H9 (cell line): Measurements from ENCODE around the gene HDGFL3. TPM values are rescaled to one million over a fixed set of nuclear protein-coding genes. Genes with fewer than 3 reads are reported as not detected.

Experiments used
- DNase-seq: peaks from one replicate; pipeline ENCODE4 v3.0.0-alpha.2; 2017
- H2AFZ ChIP-seq: one replicate; pipeline ENCODE4 v1.6.1; 2013; ENCODE audit warnings: mild to moderate bottlenecking, low read length, control low read depth, moderate library complexity
- H2AK5ac ChIP-seq: 2 replicates; pipeline ENCODE4 v1.6.1; 2013; ENCODE audit warnings: low read length, control low read depth, mixed read lengths; ENCODE audit not compliant: insufficient read length
- H2BK120ac ChIP-seq: one replicate; pipeline ENCODE4 v1.6.1; 2013; ENCODE audit warnings: low read depth, mild to moderate bottlenecking, low read length, control low read depth, inconsistent platforms; ENCODE audit not compliant: poor library complexity, severe bottlenecking
- H2BK12ac ChIP-seq: 2 replicates; pipeline ENCODE4 v1.6.1; 2013; ENCODE audit warnings: low read length, control low read depth, mixed read lengths, low read depth; ENCODE audit not compliant: insufficient read length
- H2BK15ac ChIP-seq: 2 replicates; pipeline ENCODE4 v1.6.1; 2013; ENCODE audit warnings: low read depth, low read length, control low read depth
- H2BK20ac ChIP-seq: one replicate; pipeline ENCODE4 v1.6.1; 2013; ENCODE audit warnings: low read depth, mild to moderate bottlenecking, low read length, control low read depth, inconsistent platforms; ENCODE audit not compliant: poor library complexity, severe bottlenecking
- H2BK5ac ChIP-seq: 2 replicates; pipeline ENCODE4 v1.6.1; 2013; ENCODE audit warnings: low read length, control low read depth, mixed read lengths; ENCODE audit not compliant: insufficient read length
- H3K14ac ChIP-seq: 2 replicates; pipeline ENCODE4 v1.6.1; 2013; ENCODE audit warnings: low read length, control low read depth; ENCODE audit not compliant: insufficient read depth
- H3K18ac ChIP-seq: 2 replicates; pipeline ENCODE4 v1.6.1; 2013; ENCODE audit warnings: low read depth, mild to moderate bottlenecking, mixed read lengths, low read length, control low read depth; ENCODE audit not compliant: insufficient read length
- H3K23ac ChIP-seq: 2 replicates; pipeline ENCODE4 v1.6.1; 2013; ENCODE audit warnings: low read length, control low read depth, mixed read lengths, low read depth; ENCODE audit not compliant: insufficient read length
- H3K23me2 ChIP-seq: 2 replicates; pipeline ENCODE4 v1.6.1; 2013; ENCODE audit warnings: low read depth, mild to moderate bottlenecking, mixed read lengths, low read length, control low read depth; ENCODE audit not compliant: insufficient read length, poor library complexity, severe bottlenecking
- H3K27ac ChIP-seq: 2 replicates; pipeline ENCODE4 v1.5.1; 2013; ENCODE audit warnings: low read length, control low read depth, mixed read lengths, low read depth; ENCODE audit not compliant: insufficient read length
- H3K27me3 ChIP-seq: 2 replicates; pipeline ENCODE4 v1.6.1; 2013; ENCODE audit warnings: low read length, control low read depth, inconsistent platforms; ENCODE audit not compliant: insufficient read depth
- H3K4ac ChIP-seq: 2 replicates; pipeline ENCODE4 v1.6.1; 2013; ENCODE audit warnings: low read depth, mild to moderate bottlenecking, control low read depth, inconsistent platforms, low read length, moderate library complexity
- H3K4me1 ChIP-seq: 2 replicates; pipeline ENCODE4 v1.6.1; 2013; ENCODE audit warnings: low read length, control low read depth, inconsistent platforms; ENCODE audit not compliant: insufficient read depth
- H3K4me2 ChIP-seq: 2 replicates; pipeline ENCODE4 v1.6.1; 2013; ENCODE audit warnings: low read length, control low read depth, mixed read lengths; ENCODE audit not compliant: insufficient read length, insufficient read depth
- H3K56ac ChIP-seq: 2 replicates; pipeline ENCODE4 v1.6.1; 2013; ENCODE audit warnings: low read depth, mild to moderate bottlenecking, mixed read lengths, low read length, control low read depth; ENCODE audit not compliant: insufficient read length
- H3K79me1 ChIP-seq: 2 replicates; pipeline ENCODE4 v1.6.1; 2013; ENCODE audit warnings: low read depth, mild to moderate bottlenecking, moderate library complexity, low read length, control low read depth, inconsistent platforms; ENCODE audit not compliant: insufficient read depth, poor library complexity, severe bottlenecking
- H3K79me2 ChIP-seq: 2 replicates; pipeline ENCODE4 v1.6.1; 2013; ENCODE audit warnings: low read length, control low read depth, inconsistent platforms; ENCODE audit not compliant: insufficient read depth
- H3K9ac ChIP-seq: 2 replicates; pipeline ENCODE4 v1.6.1; 2013; ENCODE audit warnings: low read length, control low read depth, mixed read lengths; ENCODE audit not compliant: insufficient read length; ENCODE audit errors: extremely low read depth
- H3K9me3 ChIP-seq: one replicate; pipeline ENCODE4 v1.6.1; 2013; ENCODE audit warnings: low read depth, low read length, inconsistent platforms; ENCODE audit not compliant: control insufficient read depth
- H3T11ph ChIP-seq: one replicate; pipeline ENCODE4 v1.6.1; 2013; ENCODE audit warnings: mild to moderate bottlenecking, low read length, control low read depth, inconsistent platforms
- H4K20me1 ChIP-seq: one replicate; pipeline ENCODE4 v1.6.1; 2013; ENCODE audit not compliant: control insufficient read depth, insufficient read length, insufficient read depth
- H4K5ac ChIP-seq: 2 replicates; pipeline ENCODE4 v1.6.1; 2013; ENCODE audit warnings: low read depth, mild to moderate bottlenecking, mixed read lengths, low read length, control low read depth; ENCODE audit not compliant: insufficient read length
- H4K8ac ChIP-seq: replicated peaks from 2 replicates; pipeline ENCODE4 v1.6.1; 2013; ENCODE audit warnings: low read length, control low read depth, mixed read lengths, low read depth; ENCODE audit not compliant: insufficient read length
- H4K91ac ChIP-seq: 2 replicates; pipeline ENCODE4 v1.6.1; 2013; ENCODE audit warnings: low read depth, mild to moderate bottlenecking, moderate library complexity, mixed read lengths, low read length, control low read depth; ENCODE audit not compliant: insufficient read length
- H3K27ac Mint-ChIP-seq, 3 experiments: 2 replicates in 2 of 3; 3 replicates in 1 of 3; pipeline ENCODE4 v1.8.0; 2020 to 2021; ENCODE audit warnings: mixed read lengths in 3 of 3, mild to moderate bottlenecking in 1 of 3, moderate library complexity in 1 of 3
- H3K27me3 Mint-ChIP-seq: 2 replicates; pipeline ENCODE4 v1.8.0; 2021; ENCODE audit warnings: low read depth, mild to moderate bottlenecking, moderate library complexity, mixed read lengths
- H3K36me3 Mint-ChIP-seq, 3 experiments: 2 replicates in 2 of 3; 3 replicates in 1 of 3; pipeline ENCODE4 v1.8.0; 2020 to 2021; ENCODE audit warnings: low read depth in 3 of 3, mixed read lengths in 3 of 3; ENCODE audit not compliant: insufficient read depth in 1 of 3
- H3K4me1 Mint-ChIP-seq, 2 experiments: 2 replicates each; pipeline ENCODE4 v1.8.0; 2020; ENCODE audit warnings: mixed read lengths in 2 of 2
- H3K4me3 Mint-ChIP-seq, 2 experiments: 2 replicates in 1 of 2; 3 replicates in 1 of 2; pipeline ENCODE4 v1.8.0; 2020 to 2021; ENCODE audit warnings: mild to moderate bottlenecking in 2 of 2, mixed read lengths in 2 of 2, moderate library complexity in 1 of 2
- H3K9me3 Mint-ChIP-seq, 2 experiments: 2 replicates in 1 of 2; 3 replicates in 1 of 2; pipeline ENCODE4 v1.8.0; 2020; ENCODE audit warnings: mild to moderate bottlenecking in 2 of 2, mixed read lengths in 2 of 2, moderate library complexity in 1 of 2
- CTCF ChIP-seq: fragments of 200-600 bp; sonication (generic); conservative IDR thresholded peaks from 3 replicates; pipeline ENCODE4 v1.8.0; 2021; ENCODE audit warnings: antibody characterized with exemption, mild to moderate bottlenecking
- WGBS: extraction: QIAGEN DNeasy Blood & Tissue Kit; methylation state at CpG from one replicate; pipeline ENCODE4 v1.1.7; 2013; ENCODE audit warnings: missing lambda C conversion rate, low lambda C conversion rate, mixed read lengths; ENCODE audit not compliant: insufficient read length; ENCODE audit errors: extremely low coverage; 5-methylcytosine and 5-hydroxymethylcytosine counted together
- total RNA-seq: library from RNA; stranded (reverse); gene quantifications from 2 replicates; pipeline ENCODE4 v1.2.1, GENCODE V29; 2021

HDGFL3 gene
- total RNA-seq, 1 experiment from 2014 or later, result 120 TPM

GRCh38 chr15:83082730-83083386 is 124.8 kb downstream of the HDGFL3 start:
- Histone ChIP-seq H2BK5ac (no peak overlapping the region), H4K20me1 (no peaks in the 10 kb centered on the region), H2BK20ac (no peak overlapping the region), H4K91ac (no peak overlapping the region), H4K5ac (no peak overlapping the region), H2BK15ac (no peak overlapping the region), H3K79me2 (no peaks in the 10 kb centered on the region), H2AFZ (no peak overlapping the region), H4K8ac (no peak overlapping the region), H3K18ac (no peak overlapping the region), H3K23me2 (no peaks in the 10 kb centered on the region), H3K27ac (no peak overlapping the region), H2AK5ac (no peak overlapping the region), H3K14ac (no peak overlapping the region), H3K9ac (no peak overlapping the region), H3K9me3 (no peaks in the 10 kb centered on the region), H2BK12ac (no peak overlapping the region), H2BK120ac (no peak overlapping the region), H3K27me3 (no peaks in the 10 kb centered on the region), H3K4ac (no peak overlapping the region), H3T11ph (no peak overlapping the region), H3K79me1 (no peaks in the 10 kb centered on the region), H3K23ac (no peak overlapping the region), H3K4me2 (no peak overlapping the region), H3K4me1 (no peaks in the 10 kb centered on the region), H3K56ac (no peak overlapping the region)
- peaks cover 15% of the 10 kb centered on the region for H3K27me3 Mint-ChIP-seq
- H3K4me1 Mint-ChIP-seq, result peaks cover 5 to 8% of the 10 kb centered on the region in 2 experiments
- H3K9me3 Mint-ChIP-seq, result no peaks in the 10 kb centered on the region
- TF ChIP-seq CTCF, result no peak
- no peak for DNase-seq
- H3K4me3 Mint-ChIP-seq, result no peak overlapping the region
- no CpG with 5 or more reads among the region's 5 CpGs for WGBS
- no peak overlapping the region; a peak in 1 of 7 replicates for H3K27ac Mint-ChIP-seq
- H3K36me3 Mint-ChIP-seq, result no peaks in the 10 kb centered on the region
